Upper lobe of right lung (tissue), 1 donor: ENCODE measurements around the gene BMP7. TPM values are rescaled to one million over a fixed set of nuclear protein-coding genes. Genes with fewer than 3 reads are reported as not detected.
A peak's percentile ranks its signal among the peaks of the same experiment; 100 is the strongest.

Source experiments
- ATAC-seq: fragments of 200-7000 bp; cut with Tn5 transposase; one replicate; pipeline ENCODE4 v1.9.1; 2020; ENCODE audit warnings: mild to moderate bottlenecking, moderate library complexity
- DNase-seq: peaks from one replicate; pipeline ENCODE4 v3.0.0-alpha.2; 2020
- H3K27ac ChIP-seq: fragments of 200-600 bp; one replicate; pipeline ENCODE4 v1.8.0; 2022
- H3K27me3 ChIP-seq: fragments of 200-600 bp; one replicate; pipeline ENCODE4 v1.8.0; 2022; ENCODE audit warnings: mild to moderate bottlenecking
- H3K36me3 ChIP-seq: fragments of 200-600 bp; one replicate; pipeline ENCODE4 v1.8.0; 2022
- H3K4me1 ChIP-seq: fragments of 200-600 bp; one replicate; pipeline ENCODE4 v1.8.0; 2022
- H3K4me3 ChIP-seq: fragments of 200-600 bp; one replicate; pipeline ENCODE4 v1.8.0; 2022; ENCODE audit warnings: mild to moderate bottlenecking
- H3K9me3 ChIP-seq: fragments of 200-600 bp; one replicate; pipeline ENCODE4 v1.8.0; 2022
- intact Hi-C: fragments of 100-400 bp; cut with DNase I; formaldehyde crosslinking; loops from one replicate; pipeline ENCODE4 v1.11.0; 2022
- total RNA-seq: library from RNA; stranded (reverse); fragmentation: NEBNext Ultra II Directional; extraction: Animal tissue kit (Norgen Biotek cat#: 25700); gene quantifications from one replicate; pipeline ENCODE4 v1.2.1, GENCODE V29; 2021
- TF ChIP-seq, protein P1 (sequence below): fragments of 200-600 bp; IDR thresholded peaks from one replicate; pipeline ENCODE4 v1.8.0; 2022; ENCODE audit warnings: antibody characterized with exemption
- donor health status: DM: no; HTN: yes; CAD: no; lungs with severe emphysema.

BMP7 gene
- total RNA-seq, 1 donor from 2014 or later, result 1.2 TPM

DNA sequence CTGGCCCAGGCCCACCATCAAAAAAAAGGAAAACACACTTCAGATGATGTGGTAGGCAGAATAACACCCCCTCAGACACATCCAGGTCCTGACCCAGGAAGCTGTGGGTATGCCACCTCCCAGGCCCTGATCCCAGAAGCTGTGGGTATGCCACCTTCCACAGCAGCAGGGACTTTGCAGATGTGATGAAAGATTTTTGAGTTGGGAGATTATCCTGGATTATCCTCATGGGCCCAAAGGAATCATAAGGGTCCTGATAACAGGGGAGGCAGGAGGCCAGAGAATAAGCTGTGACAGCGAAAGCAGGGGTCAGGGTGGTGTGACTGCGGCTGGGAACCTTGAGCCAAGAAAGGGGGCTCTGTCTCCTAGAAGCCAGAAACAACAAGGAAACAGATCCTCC is 55.0 kb downstream of the BMP7 start:
- intact Hi-C loops, result no loop called here
- H3K4me3 ChIP-seq, result no peak overlapping the region
- ATAC-seq (no peak), DNase-seq (no peak)
- H3K9me3 ChIP-seq, result no peaks in the 10 kb centered on the region
- H3K27me3 ChIP-seq, result no peaks in the 10 kb centered on the region
- H3K36me3 ChIP-seq, result no peaks in the 10 kb centered on the region
- H3K27ac ChIP-seq, result no peak overlapping the region
- H3K4me1 ChIP-seq, result no peaks in the 10 kb centered on the region
- TF ChIP-seq, protein P1, sequence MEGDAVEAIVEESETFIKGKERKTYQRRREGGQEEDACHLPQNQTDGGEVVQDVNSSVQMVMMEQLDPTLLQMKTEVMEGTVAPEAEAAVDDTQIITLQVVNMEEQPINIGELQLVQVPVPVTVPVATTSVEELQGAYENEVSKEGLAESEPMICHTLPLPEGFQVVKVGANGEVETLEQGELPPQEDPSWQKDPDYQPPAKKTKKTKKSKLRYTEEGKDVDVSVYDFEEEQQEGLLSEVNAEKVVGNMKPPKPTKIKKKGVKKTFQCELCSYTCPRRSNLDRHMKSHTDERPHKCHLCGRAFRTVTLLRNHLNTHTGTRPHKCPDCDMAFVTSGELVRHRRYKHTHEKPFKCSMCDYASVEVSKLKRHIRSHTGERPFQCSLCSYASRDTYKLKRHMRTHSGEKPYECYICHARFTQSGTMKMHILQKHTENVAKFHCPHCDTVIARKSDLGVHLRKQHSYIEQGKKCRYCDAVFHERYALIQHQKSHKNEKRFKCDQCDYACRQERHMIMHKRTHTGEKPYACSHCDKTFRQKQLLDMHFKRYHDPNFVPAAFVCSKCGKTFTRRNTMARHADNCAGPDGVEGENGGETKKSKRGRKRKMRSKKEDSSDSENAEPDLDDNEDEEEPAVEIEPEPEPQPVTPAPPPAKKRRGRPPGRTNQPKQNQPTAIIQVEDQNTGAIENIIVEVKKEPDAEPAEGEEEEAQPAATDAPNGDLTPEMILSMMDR, result no peak

DNA sequence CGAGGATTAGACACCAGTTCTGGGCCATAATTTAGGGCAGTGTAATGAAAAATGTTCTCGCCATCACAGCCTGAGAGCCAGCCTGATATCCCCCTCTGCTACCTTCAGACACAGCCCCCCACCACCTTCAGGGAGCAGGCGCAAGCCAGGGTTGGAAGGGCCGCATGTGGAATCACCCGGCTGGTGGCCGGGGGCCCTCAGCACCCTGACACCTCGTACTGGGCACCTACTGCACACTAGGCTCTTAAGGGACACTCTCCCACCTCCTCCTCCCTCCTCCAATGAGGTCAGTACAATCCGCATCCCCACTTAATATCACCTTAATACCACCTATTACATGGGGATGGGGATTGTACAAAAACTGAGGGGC is 55.5 kb downstream of the BMP7 start:
- Histone ChIP-seq H3K9me3 (no peaks in the 10 kb centered on the region), H3K4me3 (no peak overlapping the region), H3K27ac (no peak overlapping the region), H3K36me3 (no peaks in the 10 kb centered on the region), H3K4me1 (no peaks in the 10 kb centered on the region), H3K27me3 (no peaks in the 10 kb centered on the region)
- intact Hi-C loops, result no loop called here
- TF ChIP-seq, protein P1, result no peak
- DNase-seq (no peak), ATAC-seq (no peak)

DNA sequence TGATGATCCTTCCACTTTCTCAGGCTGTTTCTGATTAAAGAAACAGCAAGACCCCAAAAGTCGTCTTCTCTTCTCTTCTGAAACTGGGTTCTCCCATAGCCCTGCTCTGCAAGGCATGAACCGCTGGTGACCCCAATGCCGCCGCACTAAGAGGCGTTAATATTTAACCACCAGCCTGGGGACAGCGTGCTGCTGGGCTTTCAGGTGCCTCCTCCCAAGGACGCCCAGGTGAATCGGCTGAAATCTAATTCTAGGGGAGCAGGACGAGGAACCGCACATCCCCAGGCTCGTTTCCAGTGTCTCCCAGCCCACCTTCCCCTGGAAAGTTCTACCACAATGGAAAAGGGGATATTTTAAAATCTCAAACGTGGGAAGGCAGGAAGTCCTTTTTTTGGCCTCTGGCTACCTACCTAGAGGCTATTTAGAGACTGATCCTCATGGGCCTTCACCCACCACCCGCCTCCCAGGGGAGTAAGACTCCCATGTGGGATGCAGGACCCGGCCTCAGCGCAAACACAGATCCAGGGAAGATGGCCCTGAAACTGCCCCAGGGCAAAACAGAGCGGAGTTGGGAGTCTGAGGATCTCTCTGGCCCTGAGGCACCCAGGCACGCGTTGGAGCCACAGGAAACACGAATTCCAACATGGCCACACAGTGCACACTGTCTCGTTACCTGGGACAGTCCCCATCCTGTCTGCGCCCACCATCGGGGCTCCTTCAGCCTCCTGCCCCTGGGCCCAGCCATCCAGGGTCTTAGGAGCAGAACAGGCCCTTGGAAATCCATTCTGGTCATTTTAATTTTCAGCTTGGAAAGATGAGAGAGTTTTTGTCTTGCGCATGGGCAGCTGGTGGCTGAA is 56.2 kb downstream of the BMP7 start:
- no peaks in the 10 kb centered on the region for H3K27me3 ChIP-seq
- intact Hi-C loops, result no loop called here
- H3K36me3 ChIP-seq, result no peaks in the 10 kb centered on the region
- TF ChIP-seq, protein P1, result no peak
- H3K4me1 ChIP-seq, result no peaks in the 10 kb centered on the region
- H3K4me3 ChIP-seq, result no peak overlapping the region
- no peaks in the 10 kb centered on the region for H3K9me3 ChIP-seq
- DNase-seq (no peak), ATAC-seq (peak; percentile 23)
- no peak overlapping the region for H3K27ac ChIP-seq

DNA sequence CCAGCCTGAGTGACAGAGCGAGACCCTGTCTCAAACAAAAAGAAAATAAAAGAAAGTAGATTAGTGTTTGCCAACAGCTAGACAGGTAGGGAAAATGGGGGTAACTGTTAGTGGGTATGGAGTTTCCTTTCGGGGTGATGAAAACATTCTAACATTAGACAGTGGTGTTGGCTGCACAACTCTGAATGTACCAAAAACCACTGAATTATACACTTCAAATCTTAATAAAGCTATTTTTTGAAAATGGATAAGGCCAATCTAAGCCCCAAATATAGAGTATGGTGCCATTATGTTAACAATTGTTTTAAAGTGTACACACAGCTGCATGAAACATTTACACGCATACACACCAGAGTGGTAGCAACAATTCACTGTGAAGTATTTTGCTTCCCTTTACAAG is 57.0 kb downstream of the BMP7 start:
- no peak overlapping the region for H3K4me3 ChIP-seq
- intact Hi-C loops, result no loop called here
- H3K9me3 ChIP-seq, result no peaks in the 10 kb centered on the region
- no peak overlapping the region for H3K27ac ChIP-seq
- DNase-seq (no peak), ATAC-seq (no peak)
- H3K4me1 ChIP-seq, result no peaks in the 10 kb centered on the region
- TF ChIP-seq, protein P1, result no peak
- no peaks in the 10 kb centered on the region for H3K36me3 ChIP-seq
- no peaks in the 10 kb centered on the region for H3K27me3 ChIP-seq

DNA sequence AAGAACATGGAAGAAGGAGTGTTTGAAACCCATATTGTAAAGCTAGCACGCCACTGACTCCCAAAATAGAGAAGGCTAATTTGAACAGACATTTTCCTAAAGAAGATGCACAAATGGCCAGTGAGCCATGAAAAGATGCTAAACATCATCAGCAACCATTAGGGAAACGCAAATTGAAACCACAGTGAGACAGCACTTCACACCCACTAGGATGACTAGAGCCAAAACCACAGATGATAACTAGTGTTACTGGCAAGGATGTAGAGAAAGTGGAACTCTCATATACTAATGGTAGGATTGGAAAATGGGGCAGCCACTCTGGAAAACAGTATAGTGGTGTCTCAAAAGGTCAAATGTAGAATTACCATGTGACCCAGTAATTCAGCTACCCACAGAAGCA is 58.2 kb downstream of the BMP7 start:
- Histone ChIP-seq H3K4me1 (no peaks in the 10 kb centered on the region), H3K9me3 (no peaks in the 10 kb centered on the region), H3K36me3 (no peaks in the 10 kb centered on the region), H3K27me3 (no peaks in the 10 kb centered on the region), H3K4me3 (no peak overlapping the region), H3K27ac (no peak overlapping the region)
- intact Hi-C loops, result no loop called here
- no peak for ATAC-seq
- TF ChIP-seq, protein P1, result no peak
- no peak for DNase-seq
